Endothelial cell of umbilical vein (primary cell): ENCODE results near the gene PTPRO. TPM values are rescaled to one million over a fixed set of nuclear protein-coding genes. Genes with fewer than 3 reads are reported as not detected.

Source experiments
- BruUV-seq: library from RNA; stranded (reverse); fragments of 400-500 nt; replicated peaks from 2 replicates; lab custom pipeline; 2021; lab: Mats Ljungman, UMichigan
- CTCF ChIA-PET: fragments of 300-600, 350-600 bp; sonication (Branson Sonifier 250); formaldehyde crosslinking; loops from one replicate; lab custom pipeline; 2021; ENCODE audit warnings: antibody characterized with exemption, inconsistent platforms; lab: Charles Lee
- POLR2A ChIA-PET: fragments of 300-600, 350-600 bp; sonication (Branson Sonifier 250); formaldehyde crosslinking; loops from one replicate; lab custom pipeline; 2021; ENCODE audit warnings: antibody characterized with exemption, inconsistent platforms; lab: Charles Lee
- DNase-seq: peaks from one replicate; pipeline ENCODE4 v3.0.0-alpha.2; 2011; ENCODE audit warnings: low read depth, low spot score
- FAIRE-seq: peaks from 2 replicates; lab custom pipeline; 2011; peaks lifted over from hg19 to GRCh38; lab: Jason Lieb, UNC
- H2AFZ ChIP-seq: 2 replicates; pipeline ENCODE4 v1.6.0; 2012; ENCODE audit warnings: low read depth, low read length, control low read depth, inconsistent platforms
- H3K27ac ChIP-seq: 2 replicates; pipeline ENCODE4 v1.5.1; 2011; ENCODE audit warnings: low read depth, mild to moderate bottlenecking, control low read depth, low read length, moderate library complexity; ENCODE audit not compliant: insufficient read depth
- H3K27me3 ChIP-seq, 2 experiments: 2 replicates each; pipeline versions ENCODE4 v1.6.0 to v1.6.1; 2011; ENCODE audit warnings: low read length in 2 of 2, mixed read lengths in 1 of 2; ENCODE audit not compliant: control insufficient read depth in 2 of 2, insufficient read depth in 2 of 2
- H3K36me3 ChIP-seq, 2 experiments: 2 replicates in 1 of 2; 3 replicates in 1 of 2; pipeline ENCODE4 v1.5.1; 2011; ENCODE audit warnings: low read length in 2 of 2, mild to moderate bottlenecking in 1 of 2, moderate library complexity in 1 of 2; ENCODE audit not compliant: control insufficient read depth in 2 of 2, insufficient read depth in 2 of 2; ENCODE audit errors: extremely low read depth in 1 of 2
- H3K4me1 ChIP-seq: 3 replicates; pipeline ENCODE4 v1.5.1; 2011; ENCODE audit warnings: mild to moderate bottlenecking, low read length; ENCODE audit not compliant: control insufficient read depth, insufficient read depth; ENCODE audit errors: extremely low read depth
- H3K4me2 ChIP-seq: 2 replicates; pipeline ENCODE4 v1.6.1; 2011; ENCODE audit warnings: low read length, control low read depth, mixed read lengths; ENCODE audit not compliant: insufficient read depth
- H3K4me3 ChIP-seq, 3 experiments: fragments of 200-600 bp in 1 of 3; sonication (generic), shearing (Covaris generic) in 1 of 3; replicated peaks in 1 of 3; 2 replicates each; pipeline ENCODE4 v1.5.1; 2011 to 2016; ENCODE audit warnings: control low read depth in 3 of 3, low read length in 3 of 3, mild to moderate bottlenecking in 2 of 3, inconsistent platforms in 1 of 3, low read depth in 1 of 3, moderate library complexity in 1 of 3; ENCODE audit not compliant: insufficient read depth in 1 of 3
- H3K79me2 ChIP-seq: 2 replicates; pipeline ENCODE4 v1.6.0; 2012; ENCODE audit warnings: low read length, inconsistent platforms; ENCODE audit not compliant: control insufficient read depth, insufficient read depth
- H3K9ac ChIP-seq: replicated peaks from 2 replicates; pipeline ENCODE3; 2011; ENCODE audit warnings: low read length, control low read depth; ENCODE audit not compliant: insufficient read depth; ENCODE audit errors: extremely low read depth
- H3K9me1 ChIP-seq: replicated peaks from 3 replicates; pipeline ENCODE4 v1.6.0; 2011; ENCODE audit warnings: mild to moderate bottlenecking, low read length; ENCODE audit not compliant: control insufficient read depth, insufficient read depth; ENCODE audit errors: extremely low read depth
- H3K9me3 ChIP-seq: replicated peaks from 2 replicates; pipeline ENCODE4 v1.5.1; 2012; ENCODE audit warnings: low read length, inconsistent platforms; ENCODE audit not compliant: control insufficient read depth, insufficient read depth
- H4K20me1 ChIP-seq: replicated peaks from 2 replicates; pipeline ENCODE3; 2011; ENCODE audit warnings: mild to moderate bottlenecking, low read length; ENCODE audit not compliant: control insufficient read depth, insufficient read depth; ENCODE audit errors: extremely low read depth
- CTCF ChIP-seq, 2 donors: IDR thresholded peaks; 1 replicate in 1 of 2; 2 replicates in 1 of 2; pipeline ENCODE4 v1.5.1; 2011; ENCODE audit warnings: low read length in 2 of 2, mild to moderate bottlenecking in 2 of 2, moderate library complexity in 2 of 2, control low read depth in 1 of 2, inconsistent platforms in 1 of 2, low read depth in 1 of 2; ENCODE audit not compliant: insufficient read depth in 1 of 2; ENCODE audit errors: extremely low read depth in 1 of 2
- EZH2 ChIP-seq: IDR thresholded peaks from 2 replicates; pipeline ENCODE4 v1.6.1; 2012; ENCODE audit warnings: borderline replicate concordance, low read depth, mild to moderate bottlenecking, moderate library complexity, low read length, inconsistent platforms; ENCODE audit not compliant: severe bottlenecking
- FOS ChIP-seq: IDR thresholded peaks from 2 replicates; pipeline ENCODE4 v1.6.1; 2011; ENCODE audit warnings: mild to moderate bottlenecking, low read length, moderate library complexity, borderline replicate concordance; ENCODE audit not compliant: insufficient read depth
- GATA2 ChIP-seq: IDR thresholded peaks from 2 replicates; pipeline ENCODE4 v1.7.0; 2011; ENCODE audit warnings: low read depth, mild to moderate bottlenecking, moderate library complexity, mixed read lengths, low read length; ENCODE audit not compliant: insufficient read length, insufficient read depth
- JUN ChIP-seq: IDR thresholded peaks from 2 replicates; pipeline ENCODE4 v1.6.1; 2011; ENCODE audit warnings: borderline replicate concordance, low read depth; ENCODE audit not compliant: insufficient read length, insufficient read depth
- MAX ChIP-seq: IDR thresholded peaks from 2 replicates; pipeline ENCODE4 v1.6.1; 2011; ENCODE audit not compliant: insufficient read depth, insufficient read length
- MYC ChIP-seq: IDR thresholded peaks from one replicate; pipeline ENCODE4 v1.6.1; 2011; ENCODE audit warnings: mild to moderate bottlenecking, low read depth, low read length
- POLR2A ChIP-seq: IDR thresholded peaks from 2 replicates; pipeline ENCODE4 v1.6.1; 2012; ENCODE audit warnings: low read depth, mild to moderate bottlenecking, control low read depth, low read length
- POLR2AphosphoS5 ChIP-seq: IDR thresholded peaks from 2 replicates; pipeline ENCODE4 v1.6.1; 2012; ENCODE audit warnings: low read depth, mild to moderate bottlenecking, control low read depth, low read length, moderate library complexity; ENCODE audit not compliant: insufficient read depth
- dilution Hi-C: fragments of 300-500 bp; cut with MboI; formaldehyde crosslinking; loops from one replicate; pipeline ENCODE4 v1.15.0; 2019; ENCODE audit warnings: low sequenced_read_pairs; ENCODE audit not compliant: extremely low pct_ligation_motif_present
- intact Hi-C: fragments of 100-400 bp; cut with micrococcal nuclease; formaldehyde crosslinking; loops from one replicate; pipeline ENCODE4 v1.10.0; 2022
- polyA plus RNA-seq, 4 experiments: library from polyadenylated mRNA; depleted of rRNA in 3 of 4; stranded (reverse) in 3 of 4; unstranded in 1 of 4; fragments of >200 nt; gene quantifications; 2 replicates each; pipeline versions ENCODE4 v1.2.1 to v1.2.3, GENCODE V29; 2011 to 2012; ENCODE audit warnings: missing spikeins in 1 of 4
- total RNA-seq: library from RNA; stranded (reverse); gene quantifications from 2 replicates; pipeline ENCODE4 v1.2.3, GENCODE V29; 2021

The PTPRO gene
- total and polyA plus RNA-seq, 2 donors (not counting 3 experiments of a cell fraction or from before 2014, with no cell fraction given): not detected

- dilution Hi-C loops: no loop called here
- intact Hi-C loops: no loop called here
- Histone ChIP-seq H3K4me3 (no peak overlapping the region), H3K9ac (no peak overlapping the region), H3K27ac (no peak overlapping the region), H3K9me1 (no peaks in the 10 kb centered on the region), H3K36me3 (no peaks in the 10 kb centered on the region), H3K27me3 (no peaks in the 10 kb centered on the region), H4K20me1 (no peaks in the 10 kb centered on the region), H3K9me3 (no peaks in the 10 kb centered on the region), H3K79me2 (no peaks in the 10 kb centered on the region), H3K4me2 (no peak overlapping the region), H2AFZ (no peak overlapping the region), H3K4me1 (no peaks in the 10 kb centered on the region)
- DNase-seq (no peak), FAIRE-seq (no peak)
- ChIA-PET CTCF (interaction anchor here (1.0 to 4.3 kb wide), 5 partner anchors 12 to 340 kb away, joined by 3 to 30 read pairs (median 3); no protein-coding TSS in a partner anchor), POLR2A (no interaction called here)
- BruUV-seq: no TSS peak
- TF ChIP-seq MYC (no peak), CTCF (IDR thresholded peaks at IDR 0.05; ENCODE audit: extremely low read depth in 1 of 2, insufficient read depth in 1 of 2, low read depth in 1 of 2, low read length in 2 of 2) (no peak), POLR2AphosphoS5 (no peak), GATA2 (no peak), POLR2A (no peak), FOS (no peak), MAX (no peak), JUN (no peak), EZH2 (no peak)
These were observed 236.7 kb downstream of the PTPRO start for GRCh38 chr12:15558915-15559528.
